GM19043 (cell line): Measurements from ENCODE around the gene BOC.

Experiments
- ATAC-seq: cut with Tn5 transposase; IDR thresholded peaks from one replicate; pipeline ENCODE4 v1.9.1; 2021; ENCODE audit warnings: low read depth; ENCODE audit not compliant: unreplicated experiment

Gene BOC

GRCh38 chr3:113266738-113267137, 55.4 kb downstream of the BOC start:
- ATAC-seq: no peak

DNA sequence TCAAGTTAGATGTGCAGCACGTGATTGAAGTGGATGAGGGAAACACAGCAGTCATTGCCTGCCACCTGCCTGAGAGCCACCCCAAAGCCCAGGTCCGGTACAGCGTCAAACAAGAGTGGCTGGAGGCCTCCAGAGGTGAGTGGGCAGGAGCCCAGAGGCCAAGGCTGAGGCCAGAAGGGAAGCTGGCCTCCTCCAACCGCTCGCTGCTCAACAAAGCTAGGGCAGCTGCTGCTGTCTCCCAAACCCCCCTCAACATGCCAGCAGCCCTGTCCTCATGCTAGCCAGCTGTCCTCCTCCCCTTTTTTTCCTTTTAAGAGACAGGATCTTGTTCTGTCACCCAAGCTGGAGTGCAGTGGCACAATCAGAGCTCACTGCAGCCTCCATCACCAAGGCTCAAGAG, 57.0 kb downstream of the BOC start:
- no peak for ATAC-seq

GRCh38 chr3:113268942-113269341, 57.6 kb downstream of the BOC start:
- no peak for ATAC-seq

DNA sequence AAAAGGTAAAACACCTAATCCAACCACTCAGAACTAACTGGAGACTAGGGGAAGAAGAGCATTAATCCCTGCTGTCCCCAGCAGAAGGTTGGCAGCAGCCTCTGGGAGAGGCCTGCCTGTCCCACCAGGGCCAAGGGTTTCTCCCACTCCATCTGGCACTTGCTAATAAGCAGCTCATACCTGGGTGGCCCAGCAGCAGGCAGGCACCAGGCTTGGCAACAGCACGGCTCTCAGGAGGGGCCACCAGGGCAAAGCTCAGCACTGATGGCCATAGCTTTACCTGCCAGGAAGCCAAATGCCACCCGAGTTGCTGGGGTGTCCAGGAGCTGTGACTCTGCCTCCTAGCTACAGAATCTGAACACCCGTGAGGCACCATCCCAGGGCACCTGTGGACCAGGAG, 58.3 kb downstream of the BOC start:
- ATAC-seq: no peak

- no peak for ATAC-seq
Observed at GRCh38 chr3:113270068-113270467, 58.7 kb downstream of the BOC start.

GRCh38 chr3:113270786-113271185, 59.4 kb downstream of the BOC start:
- no peak for ATAC-seq

DNA sequence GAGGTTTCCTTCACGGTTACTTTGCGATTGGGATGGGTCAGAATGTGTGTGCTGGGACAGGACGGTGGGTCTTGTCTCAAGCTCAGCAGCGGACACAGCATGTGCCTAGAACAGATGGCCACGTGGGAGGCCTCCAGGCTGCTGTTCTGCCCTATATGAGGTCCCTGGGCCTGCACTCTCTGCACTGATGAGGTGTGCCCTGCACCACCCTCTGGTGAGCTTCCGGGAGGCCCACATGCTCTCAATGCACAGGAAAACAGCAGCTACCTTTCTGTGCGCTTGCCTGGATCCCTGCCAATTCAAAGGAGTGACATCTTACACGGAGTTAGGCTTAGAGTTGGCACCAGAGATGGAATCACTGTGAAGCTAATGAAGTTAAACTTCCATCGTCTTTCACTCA, 59.8 kb downstream of the BOC start:
- no peak for ATAC-seq

GRCh38 chr3:113271594-113272384, 60.4 kb downstream of the BOC start:
- ATAC-seq: no peak

DNA sequence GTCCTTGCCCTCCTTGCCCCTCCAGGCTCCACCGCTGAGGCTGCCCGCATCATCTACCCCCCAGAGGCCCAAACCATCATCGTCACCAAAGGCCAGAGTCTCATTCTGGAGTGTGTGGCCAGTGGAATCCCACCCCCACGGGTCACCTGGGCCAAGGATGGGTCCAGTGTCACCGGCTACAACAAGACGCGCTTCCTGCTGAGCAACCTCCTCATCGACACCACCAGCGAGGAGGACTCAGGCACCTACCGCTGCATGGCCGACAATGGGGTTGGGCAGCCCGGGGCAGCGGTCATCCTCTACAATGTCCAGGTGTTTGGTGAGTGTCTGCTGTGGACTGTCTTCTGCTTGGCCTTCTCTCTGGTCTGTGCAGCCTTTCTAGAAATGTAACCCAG, 61.0 kb downstream of the BOC start:
- no peak for ATAC-seq

- no peak for ATAC-seq
Observed at GRCh38 chr3:113273011-113273410, 61.7 kb downstream of the BOC start.

DNA sequence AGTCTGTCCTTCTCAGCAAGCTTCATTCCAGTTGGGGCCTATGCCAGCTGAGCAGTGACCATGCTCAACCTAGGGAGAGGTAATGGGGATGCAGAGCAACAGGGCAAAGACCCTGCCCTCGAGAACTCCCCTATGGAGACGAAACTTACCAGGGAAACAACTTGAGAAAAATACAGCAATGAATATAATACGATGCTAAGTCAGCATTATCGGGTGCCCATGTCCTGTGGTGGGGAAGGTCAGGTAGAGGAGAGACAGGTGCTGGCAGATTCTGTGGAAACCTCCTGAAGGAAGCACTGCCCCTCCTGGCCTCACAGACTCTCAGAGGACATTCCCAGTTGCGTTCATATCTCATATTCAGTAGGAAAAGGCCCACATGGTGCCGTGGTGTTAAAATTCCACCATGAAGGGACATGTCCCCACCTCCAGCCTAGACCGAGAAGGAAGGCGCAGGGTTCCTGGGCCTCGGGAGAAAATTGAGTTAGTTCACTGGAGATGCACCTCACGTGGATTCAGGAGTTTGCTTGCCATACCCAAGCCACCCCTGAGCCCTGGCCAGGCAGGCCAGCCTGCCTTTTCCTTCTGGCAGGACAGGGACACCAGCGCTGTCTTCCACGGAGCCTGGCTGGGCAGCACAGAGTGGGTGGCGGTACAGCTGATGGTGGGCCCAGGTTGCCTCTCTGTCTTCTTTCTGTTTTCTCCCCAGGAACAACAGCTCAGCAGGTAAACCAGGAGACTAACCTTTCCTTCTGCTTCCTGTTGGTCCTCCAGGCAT, 62.4 kb downstream of the BOC start:
- no peak for ATAC-seq

GRCh38 chr3:113274425-113275257, 63.3 kb downstream of the BOC start:
- ATAC-seq: no peak

GRCh38 chr3:113275258-113275556, 63.9 kb downstream of the BOC start:
- ATAC-seq: no peak

GRCh38 chr3:113275583-113275928, 64.2 kb downstream of the BOC start:
- ATAC-seq: no peak

- peak; percentile 68 for ATAC-seq
Observed at GRCh38 chr3:113275929-113276750, 64.8 kb downstream of the BOC start.

DNA sequence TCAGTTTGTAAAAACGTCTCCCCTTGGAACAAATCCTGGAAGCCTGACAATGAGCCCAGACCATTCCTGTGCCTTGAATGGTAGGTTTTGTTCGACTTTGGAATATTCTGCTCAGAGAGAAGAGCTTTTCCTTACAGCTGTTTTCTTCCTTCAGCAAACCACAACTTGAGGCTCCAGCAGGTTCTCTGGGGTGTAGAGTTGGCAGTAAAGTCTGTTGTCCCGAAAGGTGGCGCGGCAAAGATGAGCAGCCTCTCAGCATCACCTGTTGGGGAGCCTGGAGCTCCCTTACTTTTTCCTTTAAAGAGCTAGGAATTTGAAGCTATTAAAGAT, 65.4 kb downstream of the BOC start:
- ATAC-seq: no peak

- ATAC-seq: peak; percentile 62
Observed at GRCh38 chr3:113277414-113277813, 66.1 kb downstream of the BOC start.

DNA sequence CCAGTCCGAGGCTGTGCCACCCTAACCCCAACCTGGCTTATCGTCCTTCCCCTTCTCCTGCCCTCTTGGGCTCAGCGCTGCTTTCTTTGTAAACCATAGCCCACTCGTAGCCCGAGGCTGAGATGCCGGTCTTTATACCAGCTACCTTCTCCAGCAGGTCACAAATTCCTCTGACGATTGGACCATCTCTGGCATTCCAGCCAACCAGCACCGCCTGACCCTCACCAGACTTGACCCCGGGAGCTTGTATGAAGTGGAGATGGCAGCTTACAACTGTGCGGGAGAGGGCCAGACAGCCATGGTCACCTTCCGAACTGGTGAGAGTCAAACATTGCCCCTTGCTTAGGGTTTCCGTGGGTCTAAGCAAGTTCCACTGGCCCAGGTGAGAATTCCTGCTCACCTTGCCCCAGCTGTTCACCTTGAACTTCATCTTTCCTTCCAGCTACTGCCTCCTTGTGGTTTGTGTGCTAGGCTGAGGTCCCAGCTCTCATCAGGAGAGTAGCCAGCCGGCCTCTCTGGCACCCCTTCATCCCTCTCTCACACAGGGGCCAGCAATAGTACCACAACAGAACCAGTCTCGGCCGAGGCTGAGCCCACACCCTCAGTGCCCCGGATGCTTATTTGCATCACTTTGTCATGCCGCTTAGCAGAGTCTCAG, 66.7 kb downstream of the BOC start:
- no peak for ATAC-seq

GRCh38 chr3:113278599-113278955, 67.2 kb downstream of the BOC start:
- ATAC-seq: no peak

DNA sequence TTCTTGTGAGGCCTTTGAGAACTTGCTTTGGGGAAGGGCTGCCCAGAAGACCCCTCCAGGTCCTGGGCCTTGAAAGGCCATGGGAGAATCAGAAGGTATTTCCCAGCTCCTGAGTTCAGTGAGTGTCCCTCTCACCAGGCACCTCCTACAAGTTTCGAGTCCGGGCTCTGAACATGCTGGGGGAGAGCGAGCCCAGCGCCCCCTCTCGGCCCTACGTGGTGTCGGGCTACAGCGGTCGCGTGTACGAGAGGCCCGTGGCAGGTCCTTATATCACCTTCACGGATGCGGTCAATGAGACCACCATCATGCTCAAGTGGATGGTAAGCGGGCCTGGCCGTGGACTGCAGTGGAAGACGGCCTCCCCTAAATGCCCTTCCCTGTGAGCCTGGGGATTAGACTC, 68.3 kb downstream of the BOC start:
- ATAC-seq: no peak
